Left renal cortex interstitium (tissue), 4 donors: ENCODE data around the gene DNAJB14. TPM values are rescaled to one million over a fixed set of nuclear protein-coding genes. Genes with fewer than 3 reads are reported as not detected.

Source experiments
- DNase-seq, 4 donors: peaks; one replicate each; pipeline ENCODE4 v3.0.0-alpha.2; 2013; ENCODE audit warnings: low read depth in 4 of 4, low spot score in 2 of 4, missing footprints in 1 of 4
- polyA plus RNA-seq, 4 donors: library from polyadenylated mRNA; unstranded; fragments of 120-200 nt; gene quantifications; one replicate each; pipeline ENCODE4 v1.2.1, GENCODE V29; 2013; ENCODE audit not compliant: insufficient read length in 4 of 4

The DNAJB14 gene
- polyA plus RNA-seq, 4 donors = 31.7 to 42.4 (median 36.6) TPM

- DNase-seq = no peak
These were observed 71.3 kb downstream of the DNAJB14 start for GRCh38 chr4:99875071-99875470.

GRCh38 chr4:99872570-99872969, 73.8 kb downstream of the DNAJB14 start:
- no peak for DNase-seq

DNA sequence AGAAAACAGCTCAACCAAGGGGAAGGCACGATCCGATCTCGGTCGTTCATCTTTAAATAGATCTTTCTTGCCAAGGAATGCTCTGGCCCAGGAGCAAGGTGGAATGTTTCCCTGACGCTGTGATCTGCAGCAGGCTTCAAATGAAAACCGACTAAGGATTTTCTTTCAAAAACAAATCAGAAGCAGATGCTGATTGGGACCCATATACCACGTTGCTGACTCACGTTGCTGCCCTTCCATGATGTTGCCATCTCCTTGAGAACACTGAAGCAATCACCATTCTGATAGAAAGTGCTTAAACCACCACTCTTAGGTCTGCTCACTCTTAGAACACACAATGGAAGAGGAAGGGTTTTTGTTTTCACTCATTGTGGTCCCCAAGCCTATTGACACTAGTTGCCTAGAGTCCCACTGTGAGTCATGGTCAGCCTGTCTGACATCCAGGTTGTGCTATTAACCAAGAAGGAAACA, 78.3 kb downstream of the DNAJB14 start:
- no peak for DNase-seq

- DNase-seq = no peak
These were observed 82.6 kb downstream of the DNAJB14 start for GRCh38 chr4:99863804-99864203.

DNA sequence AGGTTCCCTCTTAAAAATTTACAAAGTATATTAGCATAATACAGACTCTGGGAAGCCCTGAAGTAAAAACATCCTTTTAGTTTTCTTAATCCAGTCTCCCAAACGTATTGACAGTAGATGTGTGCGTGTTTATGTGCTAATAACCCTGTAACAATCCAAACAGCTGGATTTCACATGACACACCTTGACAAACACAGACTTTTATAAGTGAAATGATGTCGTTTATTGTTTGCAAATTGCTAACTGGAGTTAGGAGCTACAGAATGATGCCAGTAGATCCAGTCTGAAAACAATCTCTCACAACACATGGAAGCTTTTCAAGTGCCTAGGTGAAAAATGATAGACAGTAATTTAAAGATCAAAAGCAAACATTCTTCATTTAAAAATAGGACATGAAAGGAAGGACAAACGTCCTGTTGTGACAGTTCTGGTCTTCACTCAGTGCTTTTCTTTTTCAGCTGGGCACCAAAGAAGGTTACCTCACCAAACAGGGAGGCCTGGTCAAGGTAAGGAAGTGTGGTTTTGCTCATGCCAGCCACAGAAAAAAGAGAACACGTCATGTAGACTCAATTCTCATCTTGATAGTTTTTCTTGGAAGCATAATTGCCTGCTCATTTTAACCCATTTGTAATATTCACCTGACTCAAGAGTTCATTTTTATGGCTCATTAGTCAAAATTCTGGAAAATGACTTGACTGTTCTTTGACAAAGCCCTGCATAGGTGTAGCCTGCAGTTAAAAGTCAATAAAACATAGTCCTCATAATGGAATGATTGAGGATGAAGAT, 85.1 kb downstream of the DNAJB14 start:
- DNase-seq = no peak

- no peak for DNase-seq
These were observed 85.9 kb downstream of the DNAJB14 start for GRCh38 chr4:99860521-99860920.

DNA sequence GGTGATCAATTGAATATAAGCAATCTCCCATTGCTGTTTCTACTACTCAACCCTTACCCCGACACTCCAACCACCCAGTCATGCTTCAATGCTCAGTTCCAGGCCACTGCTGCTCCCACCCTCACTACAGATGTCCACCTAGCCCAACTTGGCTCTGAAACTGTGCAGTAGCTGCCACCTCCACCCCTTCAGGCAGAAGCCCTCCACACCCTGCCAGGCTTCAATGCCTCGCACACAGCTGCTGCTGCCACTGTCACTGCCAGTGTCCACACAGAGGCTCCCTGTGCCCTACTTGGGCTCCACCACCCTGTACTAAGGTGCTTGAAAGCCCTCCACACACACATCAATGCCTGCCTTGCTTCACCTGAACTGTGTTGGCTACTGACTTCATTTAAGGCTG, 86.8 kb downstream of the DNAJB14 start:
- no peak for DNase-seq

- no peak for DNase-seq
These were observed 89.1 kb downstream of the DNAJB14 start for GRCh38 chr4:99857307-99857706.

DNA sequence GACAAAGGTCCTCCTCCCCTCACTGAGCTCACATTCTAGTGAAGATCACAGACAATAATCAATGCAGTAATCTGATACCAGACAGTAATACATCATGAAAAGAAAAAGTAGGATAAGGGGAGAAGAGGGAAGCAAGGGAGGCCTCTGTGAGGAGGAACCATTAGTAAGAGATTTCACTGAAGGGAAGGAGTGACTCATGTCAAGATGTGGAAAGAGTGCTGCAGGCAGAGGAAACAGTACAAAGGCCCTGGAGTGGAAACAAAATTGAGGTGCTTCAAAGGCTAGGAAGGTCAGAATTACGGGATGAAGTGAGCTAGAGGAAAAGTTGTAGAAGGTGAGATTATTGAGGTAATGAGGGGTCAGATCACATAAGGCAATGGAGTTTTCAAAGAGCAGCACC, 90.3 kb downstream of the DNAJB14 start:
- no peak for DNase-seq

- DNase-seq = no peak
These were observed 90.7 kb downstream of the DNAJB14 start for GRCh38 chr4:99855678-99856077.

DNA sequence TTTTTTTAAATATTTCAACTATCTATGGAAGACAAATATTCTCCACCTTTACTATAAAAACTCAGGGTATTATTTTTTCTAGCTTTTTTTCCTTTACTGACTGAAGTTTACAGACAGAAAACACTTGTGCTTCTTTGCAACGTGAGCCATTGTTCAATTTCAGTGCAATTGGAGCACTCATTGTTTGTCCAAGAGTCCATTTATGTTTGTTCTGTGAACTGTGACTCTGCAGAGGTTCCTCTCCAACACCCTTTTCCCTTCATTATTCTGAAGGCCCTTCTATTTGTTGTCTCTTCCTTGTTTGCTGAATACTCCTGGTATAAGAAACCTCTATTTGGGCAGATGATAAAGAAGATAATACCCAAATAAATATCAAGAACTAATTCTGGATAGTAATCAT, 92.4 kb downstream of the DNAJB14 start:
- no peak for DNase-seq

GRCh38 chr4:99853190-99853589, 93.2 kb downstream of the DNAJB14 start:
- no peak for DNase-seq

GRCh38 chr4:99852199-99852749, 94.1 kb downstream of the DNAJB14 start:
- no peak for DNase-seq

DNA sequence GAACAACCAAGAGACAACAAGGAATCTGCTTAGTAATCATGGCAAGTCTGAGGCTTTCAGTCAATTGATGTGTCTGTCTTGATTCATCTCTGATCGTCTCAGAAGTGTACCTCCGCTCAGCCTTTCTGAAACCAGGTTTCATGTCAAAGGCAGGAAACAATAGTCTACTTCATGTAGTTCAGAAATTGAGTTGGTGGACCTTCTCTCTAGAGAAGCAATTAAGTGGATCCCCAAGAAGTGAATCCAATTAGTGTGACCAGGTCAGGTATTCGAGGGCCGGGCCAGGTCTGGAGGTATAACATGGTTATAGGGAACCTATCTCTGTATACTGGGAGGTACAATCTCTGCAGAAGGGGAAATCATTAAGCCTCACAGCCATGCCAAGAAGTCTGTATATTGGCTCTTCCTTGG, 97.8 kb downstream of the DNAJB14 start:
- DNase-seq = no peak

- no peak for DNase-seq
These were observed 98.9 kb downstream of the DNAJB14 start for GRCh38 chr4:99847362-99847976.

DNA sequence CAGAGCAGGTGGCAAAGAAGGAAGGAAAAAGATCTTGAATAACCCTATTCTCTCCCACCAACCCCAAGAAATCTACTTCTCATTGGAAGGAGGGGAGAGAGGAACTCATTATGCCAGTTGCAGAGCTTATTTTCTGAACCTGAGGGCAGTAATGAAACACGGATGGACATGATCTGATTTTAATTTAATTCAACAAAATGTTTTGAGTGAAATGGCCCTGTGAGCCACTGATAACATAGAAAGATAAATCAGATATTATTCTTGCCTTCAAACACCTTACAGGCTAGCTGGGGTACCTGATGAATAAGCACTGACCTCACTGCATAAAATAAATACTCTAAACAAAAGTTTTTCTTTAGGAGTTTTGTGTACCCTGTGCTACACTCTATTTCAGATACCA, 99.5 kb downstream of the DNAJB14 start:
- no peak for DNase-seq

Other genes starting within 250 kb of the DNAJB14 start
- 1 to 10 TPM in 2 of 4 donors, under 1 TPM in 2; 0.97 to 1.4 (median 1.1) TPM for gene DAPP1, start 129.8 kb downstream of the DNAJB14 start, polyA plus RNA-seq
- 100 to 1,000 TPM in 2 of 4 donors, 10 to 100 TPM in 2; 80.0 to 105 (median 97.3) TPM for gene LAMTOR3, start 52.2 kb downstream of the DNAJB14 start, polyA plus RNA-seq
- gene H2AZ1, start 3.7 kb upstream of the DNAJB14 start, polyA plus RNA-seq = 100 to 1,000 TPM; 344 to 407 (median 367) TPM
- gene DDIT4L, start 243.8 kb upstream of the DNAJB14 start, polyA plus RNA-seq = 1 to 10 TPM; 2.4 to 2.7 (median 2.6) TPM